ENCODE measurements around the gene RAB44.

GRCh38 chr6:36731622-36732310, 34.1 kb downstream of the RAB44 start:
- peak; percentile 33 for TF ChIP-seq CTCF (IDR thresholded peaks at IDR 0.05; ENCODE audit: low read depth, low read length)
- no peak for TF ChIP-seq EZH2phosphoT487 (IDR thresholded peaks at IDR 0.05; ENCODE audit: low read depth)

Measured in OCI-LY3 (cell line).